ENCODE measurements around the gene ZBTB18.

DNA sequence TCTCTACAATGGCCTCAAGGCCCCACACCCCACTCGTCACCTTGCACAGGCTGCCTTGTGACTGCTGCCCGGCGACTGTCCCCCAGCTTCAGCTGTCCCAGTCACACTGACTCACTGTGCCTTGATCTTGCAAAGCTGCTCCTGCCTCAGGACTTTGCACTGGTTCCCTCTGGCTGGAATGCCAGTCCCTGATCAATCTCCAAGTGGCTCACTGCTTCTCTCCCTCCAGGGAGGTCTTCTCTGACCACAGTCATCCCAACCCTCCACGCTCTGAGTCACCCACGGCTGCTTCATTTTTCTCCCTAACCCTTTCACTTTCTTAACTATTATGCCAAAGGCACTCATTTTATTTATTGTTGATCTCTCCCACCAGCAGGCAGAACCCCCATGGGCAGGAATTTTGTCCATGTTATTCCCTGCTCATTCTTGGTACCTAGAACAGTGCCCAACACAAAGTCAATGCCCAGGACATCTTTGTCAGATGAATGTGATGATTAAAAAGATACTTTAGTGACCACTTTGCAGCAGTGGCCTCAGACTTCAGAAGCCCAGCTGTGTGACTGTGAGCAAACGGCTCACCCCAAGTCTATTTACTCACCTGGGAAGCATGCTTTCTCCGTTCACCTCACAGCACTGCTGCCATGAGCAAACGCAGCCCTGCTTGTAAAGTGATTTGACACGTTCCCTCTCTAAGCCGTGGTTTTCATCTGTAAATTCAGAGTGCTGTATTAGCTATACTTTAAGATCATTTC lies 53.4 kb downstream of the ZBTB18 start:
- no peak for TF ChIP-seq CTCF (IDR thresholded peaks at IDR 0.05; ENCODE audit: insufficient read depth, low read length, poor library complexity, severe bottlenecking)
- no peak for TF ChIP-seq EZH2phosphoT487 (conservative IDR thresholded peaks at IDR 0.05; ENCODE audit: low read length)
